ENCODE measurements around the gene PLXNA1. TPM values are rescaled to one million over a fixed set of nuclear protein-coding genes. Genes with fewer than 3 reads are reported as not detected.

Gene PLXNA1
- total and polyA plus RNA-seq, 2 of the 8 experiments (the other 6 are each of a cell fraction or from before 2014, with no cell fraction given) = 47.5 to 54.9 TPM

- Histone ChIP-seq H3K79me2 (ENCODE audit: control insufficient read depth in 1 of 2, insufficient read depth in 2 of 2, low read length in 2 of 2) (no peaks in the 10 kb centered on the region), H3K23ac (ENCODE audit: insufficient read length) (no peak overlapping the region), H2AFZ (ENCODE audit: low read length) (no peak overlapping the region), H3K18ac (ENCODE audit: extremely low read depth, low read length) (no peak overlapping the region), H2AK5ac (ENCODE audit: low read depth, low read length) (no peak overlapping the region), H3K27ac (ENCODE audit: low read depth, low read length) (no peak overlapping the region), H2BK120ac (replicated peaks; ENCODE audit: low read depth, low read length) (no peak overlapping the region), H2BK12ac (ENCODE audit: low read depth, low read length) (no peak overlapping the region), H2BK15ac (ENCODE audit: low read length) (no peak overlapping the region), H3K14ac (ENCODE audit: insufficient read length) (no peak overlapping the region), H3K4ac (replicated peaks; ENCODE audit: insufficient read length, low read depth, low read length) (no peak overlapping the region), H2BK5ac (ENCODE audit: low read depth, low read length) (no peak overlapping the region), H4K8ac (ENCODE audit: extremely low read depth, insufficient read depth, low read length) (no peak overlapping the region), H3K4me2 (ENCODE audit: insufficient read depth in 1 of 2, low read depth in 2 of 2, low read length in 2 of 2) (no peak overlapping the region), H4K5ac (ENCODE audit: insufficient read length, low read depth, low read length) (no peak overlapping the region), H2BK20ac (ENCODE audit: low read length) (no peak overlapping the region), H3K4me3 (ENCODE audit: extremely low read depth in 1 of 4, insufficient read depth in 2 of 4, low read depth in 3 of 4, low read length in 4 of 4) (no peak overlapping the region), H4K91ac (replicated peaks; ENCODE audit: insufficient read length, low read length) (peak overlapping the region; percentile 27), H3K9me3 (ENCODE audit: insufficient read depth in 2 of 2, low read depth in 1 of 2, low read length in 1 of 2) (no peaks in the 10 kb centered on the region), H3K23me2 (ENCODE audit: low read depth, low read length) (no peaks in the 10 kb centered on the region), H3K79me1 (ENCODE audit: low read depth, low read length) (peaks cover 4% of the 10 kb centered on the region; the same call in 1 of the 2 replicates), H3K9ac (replicated peaks in 1 of 4; ENCODE audit: extremely low read depth in 1 of 4, low read depth in 3 of 4, low read length in 3 of 4) (no peak overlapping the region), H4K20me1 (replicated peaks in 1 of 2; ENCODE audit: control insufficient read depth in 1 of 2, insufficient read depth in 2 of 2, low read length in 2 of 2) (no peaks in the 10 kb centered on the region), H3K4me1 (replicated peaks in 1 of 4; ENCODE audit: control insufficient read depth in 3 of 4, insufficient read depth in 4 of 4, low read length in 3 of 4) (no peaks in the 10 kb centered on the region), H3K27me3 (replicated peaks in 1 of 4; ENCODE audit: control insufficient read depth in 3 of 4, extremely low read depth in 1 of 4, insufficient read depth in 3 of 4, low read length in 3 of 4) (no peaks in the 10 kb centered on the region), H3K56ac (replicated peaks; ENCODE audit: insufficient read length, low read depth, low read length) (no peak overlapping the region), H3K36me3 (ENCODE audit: control insufficient read depth in 2 of 4, insufficient read depth in 4 of 4, low read length in 3 of 4) (no peaks in the 10 kb centered on the region)
- WGBS, 2 experiments (ENCODE audit: extremely low coverage in 1 of 2, insufficient coverage in 1 of 2, insufficient read length in 1 of 2, insufficient replicate concordance in 2 of 2, low coverage in 1 of 2, low lambda C conversion rate in 2 of 2, missing lambda C conversion rate in 1 of 2) = 88% methylated on average over 4 of the region's 4 CpGs; no CpG with 5 or more reads in 1 of the 2 experiments
- FAIRE-seq (no peak), DNase-seq (ENCODE audit: low read depth in 1 of 2, low spot score in 2 of 2) (no peak)
- POLR2A ChIA-PET (ENCODE audit: partially characterized antibody) = no interaction called here
- CTCF ChIA-PET (ENCODE audit: partially characterized antibody) = interaction anchor here (0.8 to 4.6 kb wide), 5 partner anchors 10 to 125 kb away, joined by 3 to 24 read pairs (median 4); no protein-coding TSS in a partner anchor
- TF ChIP-seq BRCA1 (IDR thresholded peaks at IDR 0.05; ENCODE audit: low read depth, low read length) = no peak
- TF ChIP-seq ATF3 (IDR thresholded peaks at IDR 0.05; ENCODE audit: insufficient read depth, low read depth, low read length) = no peak
- no peak for TF ChIP-seq GTF2F1 (IDR thresholded peaks at IDR 0.05; ENCODE audit: borderline replicate concordance, low read depth, low read length)
- TF ChIP-seq CREB1 (IDR thresholded peaks at IDR 0.05) = no peak
- TF ChIP-seq TAF1 (IDR thresholded peaks at IDR 0.05; ENCODE audit: low read depth, low read length) = no peak
- TF ChIP-seq TCF12 (IDR thresholded peaks at IDR 0.05; ENCODE audit: low read depth, low read length) = no peak
- no peak for TF ChIP-seq RNF2 (IDR thresholded peaks at IDR 0.05; ENCODE audit: borderline replicate concordance, low read depth, low read length, missing control alignments, poor library complexity, severe bottlenecking)
- no peak for TF ChIP-seq SAP30 (IDR thresholded peaks at IDR 0.05; ENCODE audit: insufficient read depth, insufficient replicate concordance, low read length)
- no peak for TF ChIP-seq KDM5A (IDR thresholded peaks at IDR 0.05; ENCODE audit: low read length)
- TF ChIP-seq YY1 (IDR thresholded peaks at IDR 0.05; ENCODE audit: low read depth, low read length) = no peak
- TF ChIP-seq FOSL1 (IDR thresholded peaks at IDR 0.05; ENCODE audit: insufficient read depth, low read depth, low read length) = no peak
- TF ChIP-seq POU5F1 (IDR thresholded peaks at IDR 0.05; ENCODE audit: low read depth, low read length) = no peak
Observed at GRCh38 chr3:126935756-126936509, 47.0 kb upstream of the PLXNA1 start.

All from H1 (cell line).